GM23338 (cell line): ENCODE measurements around the gene ZFP92. TPM values are rescaled to one million over a fixed set of nuclear protein-coding genes. Genes with fewer than 3 reads are reported as not detected.

ENCODE experiments used
- ATAC-seq: fragments of 200-7000 bp; cut with Tn5 transposase; 3 replicates; pipeline ENCODE4 v1.9.1; 2020
- DNase-seq: peaks from one replicate; pipeline ENCODE4 v3.0.0-alpha.2; 2015; ENCODE audit warnings: low spot score
- H2AFZ ChIP-seq: fragments of 200-600 bp; sonication (generic); 2 replicates; pipeline ENCODE4 v1.8.0; 2016; ENCODE audit warnings: antibody characterized with exemption, mild to moderate bottlenecking, moderate library complexity
- H3F3A ChIP-seq: fragments of 200-600 bp; sonication (generic); replicated peaks from 2 replicates; pipeline ENCODE4 v1.8.0; 2017; ENCODE audit warnings: antibody characterized with exemption, mixed run types, low read depth
- H3K27ac ChIP-seq: fragments of 200-600 bp; sonication (generic); 2 replicates; pipeline ENCODE4 v1.6.1; 2016; ENCODE audit warnings: low read depth
- H3K27me3 ChIP-seq: fragments of 200-600 bp; sonication (generic); 2 replicates; pipeline ENCODE4 v1.8.0; 2016; ENCODE audit warnings: mild to moderate bottlenecking, mixed run types, moderate library complexity; ENCODE audit not compliant: insufficient read depth
- H3K36me3 ChIP-seq: fragments of 200-600 bp; sonication (generic); 2 replicates; pipeline ENCODE4 v1.8.0; 2016; ENCODE audit warnings: mild to moderate bottlenecking; ENCODE audit not compliant: insufficient read depth
- H3K4me1 ChIP-seq: fragments of 200-600 bp; sonication (generic); 2 replicates; pipeline ENCODE4 v1.8.0; 2016; ENCODE audit warnings: mild to moderate bottlenecking, moderate library complexity; ENCODE audit not compliant: insufficient read depth
- H3K4me2 ChIP-seq: fragments of 200-600 bp; sonication (generic); 2 replicates; pipeline ENCODE4 v1.7.1; 2017; ENCODE audit warnings: mixed run types
- H3K4me3 ChIP-seq: fragments of 200-600 bp; sonication (generic); 2 replicates; pipeline ENCODE4 v1.6.1; 2016; ENCODE audit warnings: mixed run types
- H3K79me2 ChIP-seq: fragments of 200-600 bp; sonication (generic); replicated peaks from 2 replicates; pipeline ENCODE4 v1.8.0; 2017; ENCODE audit warnings: mild to moderate bottlenecking; ENCODE audit not compliant: insufficient read depth
- H3K9me2 ChIP-seq: fragments of 200-600 bp; sonication (generic); 2 replicates; pipeline ENCODE4 v1.8.0; 2017; ENCODE audit not compliant: insufficient read depth
- H4K20me1 ChIP-seq: fragments of 200-600 bp; sonication (generic); replicated peaks from 2 replicates; pipeline ENCODE4 v1.8.0; 2017; ENCODE audit warnings: mild to moderate bottlenecking; ENCODE audit not compliant: insufficient read depth
- H3K27ac Mint-ChIP-seq: 2 replicates; pipeline ENCODE4 v1.8.0; 2020; ENCODE audit warnings: inconsistent platforms, mild to moderate bottlenecking, moderate library complexity, mixed read lengths
- H3K27me3 Mint-ChIP-seq: 3 replicates; pipeline ENCODE4 v1.8.0; 2022; ENCODE audit warnings: low read depth, mild to moderate bottlenecking, moderate library complexity, mixed read lengths, inconsistent platforms; ENCODE audit not compliant: insufficient read depth, poor library complexity
- H3K36me3 Mint-ChIP-seq: 3 replicates; pipeline ENCODE4 v1.8.0; 2021; ENCODE audit warnings: low read depth, mild to moderate bottlenecking, inconsistent platforms, moderate library complexity, mixed read lengths
- H3K4me1 Mint-ChIP-seq: 3 replicates; pipeline ENCODE4 v1.8.0; 2020; ENCODE audit warnings: mild to moderate bottlenecking, inconsistent platforms, mixed read lengths
- H3K4me3 Mint-ChIP-seq: 3 replicates; pipeline ENCODE4 v1.8.0; 2021; ENCODE audit warnings: moderate library complexity, mild to moderate bottlenecking, inconsistent platforms, mixed read lengths
- H3K9me3 Mint-ChIP-seq: 3 replicates; pipeline ENCODE4 v1.8.0; 2020; ENCODE audit warnings: moderate library complexity, mild to moderate bottlenecking, inconsistent platforms, mixed read lengths
- CTCF ChIP-seq, 2 experiments: fragments of 200-600 bp in 1 of 2; sonication (generic) in 1 of 2; conservative IDR thresholded peaks; 2 replicates each; pipeline versions ENCODE4 v1.5.1 to v1.6.1; 2016 to 2017; ENCODE audit warnings: antibody characterized with exemption in 2 of 2, low read depth in 2 of 2, mild to moderate bottlenecking in 2 of 2, moderate library complexity in 1 of 2
- polyA plus RNA-seq: library from polyadenylated mRNA; unstranded; fragments of >200 nt; fragmentation: Nextera tagmentation; extraction: Ambion mirVana; gene quantifications from 2 replicates; pipeline ENCODE4 v1.2.1, GENCODE V29; 2016
- total RNA-seq: library from RNA; depleted of rRNA; stranded (reverse); fragments of >200 nt; shearing (Covaris generic); gene quantifications from 2 replicates; pipeline ENCODE4 v1.2.3, GENCODE V29; 2014
- TF ChIP-seq, protein P1 (sequence below): fragments of 250-450 bp; sonication (Bioruptor Pico); IDR thresholded peaks from 2 replicates; pipeline ENCODE4 v1.5.0; 2020; ENCODE audit warnings: mild to moderate bottlenecking, moderate library complexity

Gene ZFP92
- total and polyA plus RNA-seq, 2 experiments from 2014 or later: 0.05 to 0.52 TPM

DNA sequence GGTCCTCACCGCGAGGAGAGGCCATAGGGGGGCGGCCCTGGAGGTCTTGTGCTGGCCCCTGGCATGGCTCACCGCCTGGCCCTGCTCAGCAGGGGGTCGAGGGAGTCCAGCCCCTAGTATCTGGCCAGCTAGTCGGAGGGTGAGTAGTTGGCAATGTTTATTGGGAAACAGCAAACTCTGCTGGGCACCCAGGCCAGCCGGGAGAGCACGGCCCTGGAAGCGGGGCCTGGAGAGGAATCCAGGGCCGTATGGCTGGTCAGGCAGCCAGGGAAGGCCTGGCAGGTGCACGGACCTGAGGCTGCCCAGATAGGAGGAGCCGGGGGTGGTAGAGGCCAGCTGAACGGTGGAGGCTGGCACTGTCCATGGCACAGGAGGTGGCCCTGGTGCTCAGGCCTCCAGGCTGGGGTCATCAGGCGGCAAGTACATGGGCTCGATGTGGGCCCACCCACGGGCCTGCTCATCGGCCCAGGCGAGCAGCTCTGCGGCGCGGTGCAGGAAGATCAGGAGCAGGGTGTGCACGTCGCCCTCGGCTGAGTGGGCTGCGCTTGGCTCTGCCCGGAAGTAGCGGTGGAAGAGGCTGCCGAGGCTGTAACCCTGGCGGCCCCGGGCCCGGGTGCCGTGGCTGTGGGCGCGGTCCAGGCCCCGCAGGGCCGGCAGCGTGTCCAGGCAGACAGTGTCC is 33.2 kb downstream of the ZFP92 start:
- no peak overlapping the region for H3K4me2 ChIP-seq
- no peaks in the 10 kb centered on the region for H3K9me3 Mint-ChIP-seq
- DNase-seq: no peak
- no peaks in the 10 kb centered on the region for H3K27me3 ChIP-seq
- H3K4me1 Mint-ChIP-seq: no peaks in the 10 kb centered on the region
- H3K4me1 ChIP-seq: no peaks in the 10 kb centered on the region
- H3K79me2 ChIP-seq: no peaks in the 10 kb centered on the region
- no peaks in the 10 kb centered on the region for H3K9me2 ChIP-seq
- H3F3A ChIP-seq: no peaks in the 10 kb centered on the region
- H3K36me3 ChIP-seq: no peaks in the 10 kb centered on the region
- no peak overlapping the region for H3K4me3 Mint-ChIP-seq
- H3K27me3 Mint-ChIP-seq: peaks cover 5% of the 10 kb centered on the region
- no peak overlapping the region for H2AFZ ChIP-seq
- no peak overlapping the region for H3K4me3 ChIP-seq
- no peak overlapping the region for H3K27ac ChIP-seq
- H4K20me1 ChIP-seq: no peaks in the 10 kb centered on the region
- no peak for ATAC-seq
- no peak overlapping the region for H3K27ac Mint-ChIP-seq
- H3K36me3 Mint-ChIP-seq: no peaks in the 10 kb centered on the region
- TF ChIP-seq CTCF (conservative IDR thresholded peaks at IDR 0.05; ENCODE audit: low read depth in 2 of 2): no peak
- TF ChIP-seq, protein P1, sequence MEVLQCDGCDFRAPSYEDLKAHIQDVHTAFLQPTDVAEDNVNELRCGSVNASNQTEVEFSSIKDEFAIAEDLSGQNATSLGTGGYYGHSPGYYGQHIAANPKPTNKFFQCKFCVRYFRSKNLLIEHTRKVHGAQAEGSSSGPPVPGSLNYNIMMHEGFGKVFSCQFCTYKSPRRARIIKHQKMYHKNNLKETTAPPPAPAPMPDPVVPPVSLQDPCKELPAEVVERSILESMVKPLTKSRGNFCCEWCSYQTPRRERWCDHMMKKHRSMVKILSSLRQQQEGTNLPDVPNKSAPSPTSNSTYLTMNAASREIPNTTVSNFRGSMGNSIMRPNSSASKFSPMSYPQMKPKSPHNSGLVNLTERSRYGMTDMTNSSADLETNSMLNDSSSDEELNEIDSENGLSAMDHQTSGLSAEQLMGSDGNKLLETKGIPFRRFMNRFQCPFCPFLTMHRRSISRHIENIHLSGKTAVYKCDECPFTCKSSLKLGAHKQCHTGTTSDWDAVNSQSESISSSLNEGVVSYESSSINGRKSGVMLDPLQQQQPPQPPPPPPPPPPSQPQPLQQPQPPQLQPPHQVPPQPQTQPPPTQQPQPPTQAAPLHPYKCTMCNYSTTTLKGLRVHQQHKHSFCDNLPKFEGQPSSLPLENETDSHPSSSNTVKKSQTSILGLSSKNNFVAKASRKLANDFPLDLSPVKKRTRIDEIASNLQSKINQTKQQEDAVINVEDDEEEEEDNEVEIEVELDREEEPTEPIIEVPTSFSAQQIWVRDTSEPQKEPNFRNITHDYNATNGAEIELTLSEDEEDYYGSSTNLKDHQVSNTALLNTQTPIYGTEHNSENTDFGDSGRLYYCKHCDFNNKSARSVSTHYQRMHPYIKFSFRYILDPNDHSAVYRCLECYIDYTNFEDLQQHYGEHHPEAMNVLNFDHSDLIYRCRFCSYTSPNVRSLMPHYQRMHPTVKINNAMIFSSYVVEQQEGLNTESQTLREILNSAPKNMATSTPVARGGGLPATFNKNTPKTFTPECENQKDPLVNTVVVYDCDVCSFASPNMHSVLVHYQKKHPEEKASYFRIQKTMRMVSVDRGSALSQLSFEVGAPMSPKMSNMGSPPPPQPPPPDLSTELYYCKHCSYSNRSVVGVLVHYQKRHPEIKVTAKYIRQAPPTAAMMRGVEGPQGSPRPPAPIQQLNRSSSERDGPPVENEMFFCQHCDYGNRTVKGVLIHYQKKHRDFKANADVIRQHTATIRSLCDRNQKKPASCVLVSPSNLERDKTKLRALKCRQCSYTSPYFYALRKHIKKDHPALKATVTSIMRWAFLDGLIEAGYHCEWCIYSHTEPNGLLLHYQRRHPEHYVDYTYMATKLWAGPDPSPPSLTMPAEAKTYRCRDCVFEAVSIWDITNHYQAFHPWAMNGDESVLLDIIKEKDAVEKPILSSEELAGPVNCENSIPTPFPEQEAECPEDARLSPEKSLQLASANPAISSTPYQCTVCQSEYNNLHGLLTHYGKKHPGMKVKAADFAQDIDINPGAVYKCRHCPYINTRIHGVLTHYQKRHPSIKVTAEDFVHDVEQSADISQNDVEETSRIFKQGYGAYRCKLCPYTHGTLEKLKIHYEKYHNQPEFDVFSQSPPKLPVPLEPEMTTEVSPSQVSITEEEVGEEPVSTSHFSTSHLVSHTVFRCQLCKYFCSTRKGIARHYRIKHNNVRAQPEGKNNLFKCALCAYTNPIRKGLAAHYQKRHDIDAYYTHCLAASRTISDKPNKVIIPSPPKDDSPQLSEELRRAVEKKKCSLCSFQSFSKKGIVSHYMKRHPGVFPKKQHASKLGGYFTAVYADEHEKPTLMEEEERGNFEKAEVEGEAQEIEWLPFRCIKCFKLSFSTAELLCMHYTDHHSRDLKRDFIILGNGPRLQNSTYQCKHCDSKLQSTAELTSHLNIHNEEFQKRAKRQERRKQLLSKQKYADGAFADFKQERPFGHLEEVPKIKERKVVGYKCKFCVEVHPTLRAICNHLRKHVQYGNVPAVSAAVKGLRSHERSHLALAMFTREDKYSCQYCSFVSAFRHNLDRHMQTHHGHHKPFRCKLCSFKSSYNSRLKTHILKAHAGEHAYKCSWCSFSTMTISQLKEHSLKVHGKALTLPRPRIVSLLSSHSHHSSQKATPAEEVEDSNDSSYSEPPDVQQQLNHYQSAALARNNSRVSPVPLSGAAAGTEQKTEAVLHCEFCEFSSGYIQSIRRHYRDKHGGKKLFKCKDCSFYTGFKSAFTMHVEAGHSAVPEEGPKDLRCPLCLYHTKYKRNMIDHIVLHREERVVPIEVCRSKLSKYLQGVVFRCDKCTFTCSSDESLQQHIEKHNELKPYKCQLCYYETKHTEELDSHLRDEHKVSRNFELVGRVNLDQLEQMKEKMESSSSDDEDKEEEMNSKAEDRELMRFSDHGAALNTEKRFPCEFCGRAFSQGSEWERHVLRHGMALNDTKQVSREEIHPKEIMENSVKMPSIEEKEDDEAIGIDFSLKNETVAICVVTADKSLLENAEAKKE (CRISPR knock-in tag): no peak
